Colonic mucosa (tissue), 4 donors: ENCODE results near the gene PRKCQ. TPM values are rescaled to one million over a fixed set of nuclear protein-coding genes. Genes with fewer than 3 reads are reported as not detected.

Source experiments
- DNase-seq: peaks from one replicate; pipeline ENCODE4 v3.0.0-alpha.2; 2020
- H3K27ac ChIP-seq: fragments of 200-600 bp; one replicate; pipeline ENCODE4 v1.8.0; 2021
- H3K27me3 ChIP-seq: fragments of 200-600 bp; one replicate; pipeline ENCODE4 v1.8.0; 2021
- H3K36me3 ChIP-seq: fragments of 200-600 bp; one replicate; pipeline ENCODE4 v1.8.0; 2021
- H3K4me1 ChIP-seq: fragments of 200-600 bp; one replicate; pipeline ENCODE4 v1.8.0; 2021; ENCODE audit warnings: mild to moderate bottlenecking
- H3K4me3 ChIP-seq: fragments of 200-600 bp; one replicate; pipeline ENCODE4 v1.8.0; 2021
- H3K9ac ChIP-seq, 2 donors: one replicate each; pipeline ENCODE4 v1.7.0; 2013; ENCODE audit warnings: control low read depth in 2 of 2, low read depth in 2 of 2, low read length in 2 of 2
- H3K9me3 ChIP-seq: fragments of 200-600 bp; one replicate; pipeline ENCODE4 v1.8.0; 2021
- intact Hi-C: fragments of 100-400 bp; cut with DNase I; formaldehyde crosslinking; loops from one replicate; pipeline ENCODE4 v1.14.1; 2022
- total RNA-seq, 2 donors: library from RNA; stranded (reverse); fragmentation: NEBNext Ultra II Directional in 1 of 2; extraction: Animal tissue kit (Norgen Biotek cat#: 25700) in 1 of 2; gene quantifications; one replicate each; pipeline ENCODE4 v1.2.1, GENCODE V29; 2021
- TF ChIP-seq, protein P1 (sequence below): fragments of 200-600 bp; IDR thresholded peaks from one replicate; pipeline ENCODE4 v1.8.0; 2022; ENCODE audit warnings: antibody characterized with exemption, mild to moderate bottlenecking
- donor health status: healthy.
- donor health status: DM: no; HTN: no; CAD: no.
- donor health status: DM: no; HTN: no; CAD: no.

PRKCQ gene
- total RNA-seq, 2 donors from 2014 or later, result 0.93 to 0.94 TPM

GRCh38 chr10:6386346-6386745 lies 193.7 kb downstream of the PRKCQ start:
- Histone ChIP-seq H3K27ac (no peak overlapping the region), H3K9me3 (no peaks in the 10 kb centered on the region), H3K9ac (no peak overlapping the region), H3K27me3 (no peaks in the 10 kb centered on the region), H3K36me3 (no peaks in the 10 kb centered on the region), H3K4me3 (no peak overlapping the region), H3K4me1 (no peaks in the 10 kb centered on the region)
- DNase-seq, result no peak
- TF ChIP-seq, protein P1, sequence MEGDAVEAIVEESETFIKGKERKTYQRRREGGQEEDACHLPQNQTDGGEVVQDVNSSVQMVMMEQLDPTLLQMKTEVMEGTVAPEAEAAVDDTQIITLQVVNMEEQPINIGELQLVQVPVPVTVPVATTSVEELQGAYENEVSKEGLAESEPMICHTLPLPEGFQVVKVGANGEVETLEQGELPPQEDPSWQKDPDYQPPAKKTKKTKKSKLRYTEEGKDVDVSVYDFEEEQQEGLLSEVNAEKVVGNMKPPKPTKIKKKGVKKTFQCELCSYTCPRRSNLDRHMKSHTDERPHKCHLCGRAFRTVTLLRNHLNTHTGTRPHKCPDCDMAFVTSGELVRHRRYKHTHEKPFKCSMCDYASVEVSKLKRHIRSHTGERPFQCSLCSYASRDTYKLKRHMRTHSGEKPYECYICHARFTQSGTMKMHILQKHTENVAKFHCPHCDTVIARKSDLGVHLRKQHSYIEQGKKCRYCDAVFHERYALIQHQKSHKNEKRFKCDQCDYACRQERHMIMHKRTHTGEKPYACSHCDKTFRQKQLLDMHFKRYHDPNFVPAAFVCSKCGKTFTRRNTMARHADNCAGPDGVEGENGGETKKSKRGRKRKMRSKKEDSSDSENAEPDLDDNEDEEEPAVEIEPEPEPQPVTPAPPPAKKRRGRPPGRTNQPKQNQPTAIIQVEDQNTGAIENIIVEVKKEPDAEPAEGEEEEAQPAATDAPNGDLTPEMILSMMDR, result no peak
- intact Hi-C loops, result no loop called here

DNA sequence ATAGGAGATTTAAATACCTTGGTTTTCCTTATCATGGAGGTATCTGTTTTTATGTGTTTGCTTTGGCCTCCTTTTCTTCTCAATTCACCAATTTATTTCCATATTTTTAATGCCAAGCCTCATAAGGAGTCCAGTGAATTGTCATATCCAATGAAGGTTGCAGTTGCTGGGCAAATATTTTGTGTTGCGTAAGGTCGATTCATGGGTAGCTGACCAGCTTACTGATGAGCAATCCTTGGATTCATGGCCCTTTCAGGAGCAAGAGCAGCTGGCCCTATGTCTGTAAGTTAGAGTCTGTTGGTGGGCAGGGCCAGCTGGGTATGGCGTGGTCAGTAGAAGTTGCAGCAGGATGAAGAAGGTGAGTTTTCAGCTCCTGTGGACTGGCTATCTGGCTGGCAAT lies 194.4 kb downstream of the PRKCQ start:
- intact Hi-C loops, result no loop called here
- no peak for DNase-seq
- Histone ChIP-seq H3K4me3 (no peak overlapping the region), H3K27me3 (no peaks in the 10 kb centered on the region), H3K36me3 (no peaks in the 10 kb centered on the region), H3K9ac (no peak overlapping the region), H3K4me1 (no peaks in the 10 kb centered on the region), H3K27ac (no peak overlapping the region), H3K9me3 (no peaks in the 10 kb centered on the region)
- TF ChIP-seq, protein P1, result no peak

DNA sequence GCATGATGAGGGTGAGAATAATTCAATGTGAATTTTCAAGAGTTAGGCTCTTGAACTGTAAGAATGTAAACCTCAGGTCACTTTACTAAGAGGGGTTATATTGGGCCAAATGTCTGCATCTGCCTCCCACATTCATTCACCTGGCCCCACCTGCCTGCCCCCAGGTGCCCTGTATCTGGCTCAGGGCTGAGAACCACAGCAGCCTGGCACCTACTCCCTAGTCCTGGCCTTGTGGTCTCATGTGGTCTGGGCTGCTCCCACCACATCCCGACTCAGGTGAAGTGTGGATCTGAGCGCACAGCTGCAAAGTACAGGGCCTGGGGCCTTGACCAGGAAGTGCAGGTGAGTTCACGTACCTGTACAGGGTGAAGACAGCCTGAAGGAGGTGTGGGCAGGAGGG lies 195.2 kb downstream of the PRKCQ start:
- intact Hi-C loops, result no loop called here
- Histone ChIP-seq H3K4me1 (no peaks in the 10 kb centered on the region), H3K9me3 (no peaks in the 10 kb centered on the region), H3K27me3 (no peaks in the 10 kb centered on the region), H3K4me3 (no peak overlapping the region), H3K36me3 (no peaks in the 10 kb centered on the region), H3K9ac (no peak overlapping the region), H3K27ac (no peak overlapping the region)
- no peak for DNase-seq
- TF ChIP-seq, protein P1, result no peak

GRCh38 chr10:6384031-6384430 lies 196.0 kb downstream of the PRKCQ start:
- H3K27ac ChIP-seq, result no peak overlapping the region
- no peaks in the 10 kb centered on the region for H3K36me3 ChIP-seq
- intact Hi-C loops, result no loop called here
- TF ChIP-seq, protein P1, result no peak
- no peaks in the 10 kb centered on the region for H3K9me3 ChIP-seq
- no peak for DNase-seq
- H3K4me3 ChIP-seq, result no peak overlapping the region
- no peak overlapping the region for H3K9ac ChIP-seq
- no peaks in the 10 kb centered on the region for H3K27me3 ChIP-seq
- no peaks in the 10 kb centered on the region for H3K4me1 ChIP-seq

GRCh38 chr10:6383096-6383812 lies 196.8 kb downstream of the PRKCQ start:
- Histone ChIP-seq H3K27ac (no peak overlapping the region), H3K9me3 (no peaks in the 10 kb centered on the region), H3K4me3 (no peak overlapping the region), H3K9ac (no peak overlapping the region), H3K36me3 (no peaks in the 10 kb centered on the region), H3K4me1 (no peaks in the 10 kb centered on the region), H3K27me3 (no peaks in the 10 kb centered on the region)
- intact Hi-C loops, result no loop called here
- TF ChIP-seq, protein P1, result no peak
- DNase-seq, result no peak
